HG02885 (cell line): ENCODE data around the gene RFT1.
"Not testable (repeated sequence)": the region's sequence is repeated elsewhere in the genome, so short reads cannot be mapped to it uniquely, and the experiment has no call there.

ENCODE experiments used
- ATAC-seq: cut with Tn5 transposase; IDR thresholded peaks from one replicate; pipeline ENCODE4 v1.9.1; 2021; ENCODE audit warnings: mild to moderate bottlenecking; ENCODE audit not compliant: unreplicated experiment, poor library complexity

RFT1 gene

DNA sequence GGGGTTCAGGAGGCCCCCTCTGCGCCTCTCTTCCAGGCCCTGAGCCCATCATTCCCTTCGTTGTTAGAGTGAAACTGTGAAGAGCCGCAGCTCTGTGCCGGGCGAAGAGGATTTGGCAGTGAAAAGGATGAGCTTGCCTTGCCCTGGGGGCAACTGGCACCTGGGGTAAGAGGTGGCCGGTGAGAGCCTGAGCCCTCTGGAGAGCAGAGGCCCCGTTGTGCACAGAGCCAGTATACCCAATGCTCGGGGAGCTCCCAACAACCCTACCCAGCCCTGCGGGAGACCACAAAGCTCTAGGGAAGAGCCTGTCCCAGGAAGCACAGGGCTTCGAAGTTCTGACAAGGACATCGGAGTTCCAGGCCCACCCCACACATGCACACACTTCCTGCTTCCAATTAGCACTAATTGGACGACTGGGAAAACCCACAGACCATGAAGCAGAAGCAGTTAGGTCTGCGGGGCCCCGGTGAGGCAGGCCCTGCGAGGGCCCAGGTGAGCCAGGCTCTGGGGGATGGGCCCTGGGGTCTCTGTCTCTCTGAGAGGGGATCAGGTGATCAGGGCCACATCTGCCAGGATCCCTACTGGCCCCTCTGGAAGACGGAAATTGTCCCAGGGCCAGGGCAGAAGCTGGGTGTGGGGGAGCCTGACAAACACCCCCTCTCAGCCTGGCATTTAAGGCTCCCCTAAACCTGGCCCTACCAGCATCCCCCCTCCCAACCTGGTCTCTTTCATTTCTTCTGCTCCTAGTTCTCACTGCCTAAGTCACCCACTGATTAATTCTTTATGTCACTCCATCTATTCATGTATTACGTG, 56.5 kb downstream of the RFT1 start:
- ATAC-seq = no peak

DNA sequence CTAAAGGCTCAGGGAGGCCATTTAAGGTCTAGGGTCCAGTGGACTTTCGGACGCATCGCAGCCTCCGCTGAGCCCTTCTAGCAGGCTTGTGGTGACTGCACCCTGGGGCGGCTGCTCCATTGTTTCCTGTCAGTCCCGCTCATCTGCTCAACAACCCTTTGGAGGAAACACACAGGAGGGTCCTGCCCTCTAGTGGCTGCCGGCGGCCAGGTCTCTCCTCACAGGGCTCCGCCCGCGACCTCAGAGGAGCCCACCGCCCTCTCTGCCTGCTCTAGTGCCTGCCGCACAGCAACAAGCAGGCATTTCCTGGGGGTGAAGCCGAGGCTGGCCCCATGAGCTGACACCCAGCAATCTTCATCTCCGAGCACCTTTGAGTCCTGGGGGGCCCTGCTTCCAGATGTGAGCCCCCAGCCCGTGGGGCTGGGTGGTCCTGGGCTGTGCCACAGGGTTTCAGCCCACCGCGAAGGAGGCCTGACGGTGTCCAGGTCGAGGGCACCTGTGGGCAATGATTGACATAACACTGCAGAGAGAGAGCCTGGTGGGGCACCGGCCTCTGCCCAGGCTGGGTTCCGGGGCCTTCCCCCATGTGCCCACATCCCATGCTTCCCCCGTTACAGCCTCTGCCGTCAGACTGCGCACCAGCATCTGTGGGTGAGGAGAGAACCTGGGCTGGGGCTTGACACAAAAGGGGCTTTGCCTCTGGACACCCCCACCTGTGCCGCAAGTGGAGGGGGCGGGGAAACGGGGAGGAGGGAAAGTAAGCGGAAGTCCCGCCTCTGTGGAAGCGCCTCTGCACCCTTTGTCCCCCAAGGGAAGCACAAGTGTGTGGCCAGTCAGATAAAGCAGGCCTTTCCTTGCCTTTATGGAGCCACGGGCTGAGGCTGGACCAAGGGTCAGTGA, 57.3 kb downstream of the RFT1 start:
- peak; percentile 77 for ATAC-seq

DNA sequence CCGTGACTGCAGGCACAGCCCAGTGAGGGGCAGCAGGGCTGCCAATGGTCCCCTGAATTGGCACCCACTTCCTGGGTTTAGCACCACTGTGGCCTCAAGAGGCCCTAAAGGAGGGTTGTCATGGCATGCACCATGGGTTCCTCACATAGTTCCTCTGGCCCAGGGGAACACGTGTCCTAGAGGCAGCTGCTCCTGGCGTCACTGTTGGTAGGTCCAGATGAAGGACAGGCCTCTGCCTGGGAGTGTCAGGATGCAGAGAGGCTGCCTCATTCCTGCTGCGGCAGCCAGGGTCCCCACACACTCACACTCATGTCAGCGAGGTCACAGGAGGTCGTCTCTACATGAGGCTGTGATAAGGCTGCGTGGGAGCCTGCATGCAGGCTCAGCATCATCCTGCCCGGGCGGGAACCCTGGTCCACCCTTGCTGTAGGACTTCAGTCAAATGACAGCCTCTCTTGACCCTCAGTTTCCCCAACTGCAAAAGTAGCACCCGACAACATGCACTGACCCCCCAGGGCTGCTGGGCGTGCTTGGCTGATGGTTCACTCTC, 58.3 kb downstream of the RFT1 start:
- ATAC-seq = no peak

DNA sequence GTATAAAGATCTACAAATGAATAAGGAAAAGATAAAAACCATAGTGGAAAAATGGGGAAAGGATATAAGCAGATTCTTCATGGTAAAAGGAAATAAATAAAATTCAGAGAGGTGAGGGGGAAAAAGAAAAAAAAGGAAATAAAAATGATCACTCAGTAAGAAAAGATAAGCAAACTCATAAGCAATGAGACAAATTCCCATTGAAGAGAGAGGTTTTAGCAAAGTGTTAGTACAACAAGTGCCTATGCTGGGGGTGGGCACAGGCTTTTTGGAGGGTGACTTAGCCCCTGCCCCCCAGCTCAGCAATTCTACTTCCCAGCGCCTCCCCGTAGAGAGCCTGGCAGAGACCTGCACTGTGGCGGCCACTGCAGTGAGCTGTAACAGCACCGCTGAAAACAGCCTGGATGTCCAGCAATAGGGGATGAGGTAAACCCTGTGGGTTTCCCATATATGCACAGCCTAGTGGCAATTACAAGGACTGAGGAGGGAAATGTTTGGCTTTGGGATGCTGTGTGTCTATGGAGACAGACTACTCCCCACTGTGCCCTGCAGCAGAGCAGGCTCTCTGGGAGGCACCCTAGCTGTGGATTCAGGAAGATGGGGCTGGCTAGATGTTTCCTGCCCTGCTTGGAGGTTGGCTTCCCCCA, 60.7 kb downstream of the RFT1 start:
- no peak for ATAC-seq

DNA sequence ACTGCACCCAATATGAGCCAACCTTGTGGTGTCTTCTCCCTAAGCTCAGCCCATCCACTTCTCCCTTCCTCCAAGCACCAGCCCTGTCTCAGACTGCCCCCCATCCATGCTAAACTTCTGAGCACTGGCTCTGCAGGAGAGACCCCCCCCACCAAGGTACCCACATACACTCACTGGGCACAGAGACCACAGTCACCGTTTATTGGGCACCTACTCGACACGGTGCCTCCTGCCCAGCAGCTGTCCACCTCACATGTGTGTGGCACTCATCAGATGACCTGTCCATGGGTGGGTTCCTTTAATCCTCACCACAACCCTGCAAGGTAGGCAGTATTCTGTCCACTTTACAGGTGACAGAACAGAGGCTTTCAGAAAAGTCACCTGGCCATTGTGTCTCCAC, 62.1 kb downstream of the RFT1 start:
- ATAC-seq = no peak

DNA sequence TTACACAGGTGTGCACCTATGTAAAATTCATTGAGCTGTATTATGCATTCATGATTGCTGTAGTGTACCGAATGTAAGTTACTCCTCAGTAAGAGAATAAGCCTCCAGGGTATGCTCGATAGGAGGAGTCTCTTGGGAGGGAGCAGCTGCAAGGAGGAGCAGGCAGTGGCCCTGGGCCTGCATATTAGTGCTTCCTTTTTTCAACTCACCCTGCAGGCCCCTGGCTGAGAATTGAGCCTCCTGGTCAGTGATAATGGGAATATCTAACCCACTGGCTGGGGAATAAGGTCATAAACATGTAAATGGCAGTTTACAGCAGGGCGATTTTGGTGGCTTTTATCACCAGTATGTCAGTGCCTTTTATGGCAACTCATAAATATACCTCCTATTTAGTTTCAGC, 62.7 kb downstream of the RFT1 start:
- ATAC-seq = no peak

DNA sequence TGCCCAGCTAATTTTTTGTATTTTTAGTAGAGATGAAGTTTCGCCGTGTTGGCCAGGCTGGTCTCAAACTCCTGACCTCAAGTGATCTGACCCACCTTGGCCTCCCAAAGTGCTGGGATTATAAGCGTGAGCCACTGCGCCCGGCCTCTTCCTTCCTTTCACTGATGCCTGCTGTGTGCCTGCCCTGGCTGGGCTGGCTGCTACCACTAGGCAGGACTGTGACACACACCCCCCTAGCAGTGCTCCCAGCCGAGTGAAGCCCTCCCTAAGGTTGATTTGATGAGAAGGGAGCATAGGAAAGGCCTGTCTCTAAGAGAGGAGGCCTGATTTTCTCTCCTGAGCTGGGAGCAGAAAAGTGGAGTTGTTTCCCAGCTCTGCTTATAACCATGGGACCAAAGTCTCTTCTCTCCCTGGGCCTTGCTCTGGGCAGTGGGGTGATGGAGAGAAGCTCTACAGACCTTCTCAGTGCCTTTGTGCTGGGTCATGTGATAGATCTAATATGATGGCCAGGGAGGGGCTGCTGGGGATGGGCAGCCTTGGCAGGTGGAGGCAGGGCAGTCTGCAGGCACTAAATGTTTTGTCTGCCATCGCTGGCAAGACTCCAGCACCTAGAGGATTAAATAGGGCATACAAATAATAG, 64.3 kb downstream of the RFT1 start:
- ATAC-seq = no peak

DNA sequence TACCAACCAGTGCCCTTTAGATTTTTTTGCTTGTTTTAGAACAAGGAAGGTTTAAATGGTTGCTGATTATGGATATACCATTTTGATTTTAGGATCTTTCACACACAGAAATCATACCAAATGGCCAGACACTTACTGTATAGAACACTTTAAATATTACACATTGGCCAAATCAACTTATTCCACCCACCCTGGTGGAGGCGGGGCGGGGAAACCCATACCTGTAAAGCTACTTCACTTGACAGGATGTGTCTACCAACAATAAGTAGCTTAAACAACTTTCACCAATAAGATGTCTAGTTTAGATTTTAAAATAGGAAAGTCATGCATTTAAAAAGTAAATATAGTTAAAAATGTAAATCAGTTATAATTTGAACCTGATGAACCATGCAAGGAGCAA, 67.3 kb downstream of the RFT1 start:
- no peak for ATAC-seq

DNA sequence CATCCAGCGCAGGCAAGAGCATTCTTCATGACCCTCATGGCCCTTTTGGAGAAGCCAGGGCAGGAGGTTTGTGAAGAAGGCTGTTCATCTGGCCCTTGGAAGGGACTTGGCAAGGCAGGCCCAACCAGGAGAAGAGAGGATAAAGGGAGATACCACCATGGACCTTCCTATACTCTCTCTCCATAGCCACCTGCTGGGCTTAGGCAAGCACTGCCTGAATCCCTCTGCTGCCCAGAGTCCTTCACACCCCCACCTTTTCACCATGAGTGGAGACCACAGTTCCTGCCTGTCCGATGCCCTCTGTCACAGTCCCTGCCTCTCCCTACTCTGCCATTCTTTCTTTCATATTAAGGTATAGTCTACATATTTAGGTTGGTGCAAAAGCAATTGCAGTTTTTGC, 73.8 kb downstream of the RFT1 start:
- no peak for ATAC-seq

DNA sequence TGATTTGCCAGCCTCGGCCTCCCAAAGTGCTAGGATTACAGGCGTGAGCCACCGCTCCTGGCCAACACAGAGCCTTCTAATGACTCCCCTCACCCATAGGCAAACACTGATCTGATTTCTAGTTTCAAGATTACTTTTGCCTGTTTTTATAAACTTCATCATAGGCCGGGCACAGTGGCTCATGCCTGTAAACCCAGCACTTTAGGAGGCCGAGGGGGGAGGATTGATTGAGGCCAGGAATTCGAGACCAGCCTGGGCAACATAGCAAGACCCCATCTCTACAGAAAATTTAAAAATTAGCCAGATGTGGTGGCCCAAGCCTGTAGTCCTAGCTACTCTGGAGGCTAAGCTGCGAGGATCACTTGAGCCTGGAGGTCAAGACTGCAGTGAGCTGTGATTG, 76.0 kb downstream of the RFT1 start:
- not testable (repeated sequence) for ATAC-seq

DNA sequence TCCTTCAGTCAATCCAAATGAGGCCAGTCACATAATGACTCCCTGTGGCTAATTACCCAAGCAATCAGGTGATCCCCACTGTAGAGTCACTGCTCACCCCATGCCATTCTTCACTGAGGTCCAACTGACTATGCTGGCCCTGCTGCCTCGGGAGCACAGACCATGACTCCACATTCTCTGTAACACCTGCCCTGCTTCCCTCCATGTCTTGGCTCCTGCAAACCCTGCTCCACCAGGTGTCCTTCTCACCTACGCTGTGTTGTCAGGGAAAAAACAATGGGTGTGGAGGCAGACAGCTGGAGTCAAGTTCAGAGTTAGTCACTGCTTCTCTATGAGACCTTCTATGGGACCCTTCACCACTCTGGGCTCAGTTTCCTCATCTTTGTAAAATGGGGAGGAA, 78.3 kb downstream of the RFT1 start:
- no peak for ATAC-seq

DNA sequence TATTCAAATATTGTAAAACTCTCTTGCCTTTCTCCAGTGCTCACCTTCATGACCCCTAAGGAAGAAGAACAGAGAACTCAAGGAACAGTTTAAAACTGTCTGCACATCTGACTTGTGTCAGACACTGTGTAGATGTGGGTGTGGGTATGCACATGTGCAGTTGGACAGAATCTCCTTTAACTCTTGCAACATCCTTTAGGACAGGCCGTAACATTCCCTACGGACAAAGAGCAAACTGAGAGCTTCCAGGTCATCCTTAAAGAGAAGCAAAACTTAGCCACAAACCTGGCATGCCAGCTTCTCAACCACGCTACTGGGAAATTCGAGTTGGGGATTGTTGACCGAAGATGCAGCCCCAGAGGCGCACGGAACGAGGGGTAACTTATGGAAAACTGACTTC, 80.2 kb downstream of the RFT1 start:
- ATAC-seq = no peak

DNA sequence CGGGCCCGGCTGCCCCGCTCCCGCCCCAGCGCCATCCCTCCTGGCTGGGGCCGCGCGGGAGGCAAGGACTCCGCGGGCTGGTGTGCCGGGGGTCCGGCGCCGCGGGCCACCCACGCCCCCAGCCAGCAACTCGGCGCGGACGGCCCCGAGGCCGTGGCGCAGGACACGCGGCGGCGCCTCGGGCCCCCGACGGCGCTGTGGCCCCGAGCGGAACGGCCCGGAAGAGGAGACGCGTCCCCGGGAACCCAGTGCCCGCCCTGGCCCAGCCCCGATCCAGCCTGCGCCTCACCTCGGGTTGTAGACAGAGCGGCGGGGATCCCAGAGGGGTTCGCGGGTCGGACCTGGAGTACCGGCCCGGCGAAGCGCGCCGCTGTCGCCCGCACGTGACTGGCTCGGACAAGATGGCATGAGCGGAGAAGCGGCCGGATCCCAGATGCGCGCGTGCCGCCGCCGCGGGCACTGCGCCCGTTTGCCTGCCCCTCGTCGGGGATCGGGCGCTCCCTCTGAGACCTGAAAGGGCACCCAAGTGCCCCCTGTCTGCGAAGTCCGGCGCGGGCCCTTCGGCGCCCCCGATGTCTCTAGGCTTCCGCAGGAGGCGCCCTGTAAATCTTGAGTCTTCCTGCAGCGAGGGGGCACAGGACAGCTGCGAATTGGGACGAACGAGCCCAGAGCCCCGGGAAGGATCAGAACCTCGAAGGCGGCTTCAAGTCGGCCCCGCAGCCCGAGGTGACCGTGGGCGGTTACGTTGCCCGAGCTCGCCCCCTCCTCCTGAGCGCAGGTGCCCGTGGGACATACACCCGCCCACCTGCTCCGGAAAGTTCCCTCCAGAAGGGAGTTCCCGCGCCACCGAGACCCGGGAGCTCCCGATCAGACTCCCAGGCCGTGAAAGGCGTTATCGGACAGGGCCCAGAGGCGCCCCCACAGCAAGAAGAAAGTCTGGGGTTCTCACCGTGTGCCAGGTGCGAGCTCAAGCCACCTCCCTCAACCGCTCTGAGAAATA, 83.8 kb downstream of the RFT1 start:
- ATAC-seq = peak; percentile 26

DNA sequence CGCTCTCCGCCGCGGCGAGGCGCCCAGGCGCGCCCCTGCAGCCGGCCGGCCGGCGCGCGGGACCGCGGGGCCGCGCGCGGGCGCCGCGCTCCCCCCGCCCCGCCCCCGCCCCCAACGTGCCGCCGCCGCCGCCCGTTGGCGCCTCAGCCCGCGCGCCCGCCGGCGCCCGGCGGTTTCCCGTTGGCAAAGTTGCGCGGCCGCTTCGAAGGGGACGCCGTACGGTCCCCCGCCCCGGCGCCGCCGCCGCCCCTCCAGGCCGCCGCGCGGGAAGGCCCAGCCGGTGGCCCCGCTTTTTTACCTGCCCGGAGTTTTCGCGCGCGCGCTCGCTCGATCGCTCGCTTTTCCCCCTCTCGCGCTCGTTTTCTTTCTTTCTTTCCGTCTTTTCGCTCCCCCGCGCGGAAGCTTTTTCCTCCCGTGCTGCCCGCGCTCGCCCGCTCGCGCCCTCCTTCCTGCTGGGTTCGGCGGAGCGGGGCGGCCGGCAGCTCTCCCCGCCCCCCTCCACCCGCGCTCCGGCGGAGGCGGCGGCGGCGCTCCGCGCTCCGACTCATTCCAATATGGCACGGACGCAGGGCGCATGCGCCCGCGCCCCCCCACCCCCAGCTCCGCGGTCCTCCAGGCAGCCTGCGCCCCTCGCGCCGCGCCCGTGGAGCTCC, 84.6 kb downstream of the RFT1 start, which contains the start of gene SFMBT1:
SFMBT1 (minus strand) TSS at position 556 of the 653 bp plus-strand sequence. CDS start 76,945 bp downstream, outside the sequence.
- ATAC-seq = peak; percentile 44

DNA sequence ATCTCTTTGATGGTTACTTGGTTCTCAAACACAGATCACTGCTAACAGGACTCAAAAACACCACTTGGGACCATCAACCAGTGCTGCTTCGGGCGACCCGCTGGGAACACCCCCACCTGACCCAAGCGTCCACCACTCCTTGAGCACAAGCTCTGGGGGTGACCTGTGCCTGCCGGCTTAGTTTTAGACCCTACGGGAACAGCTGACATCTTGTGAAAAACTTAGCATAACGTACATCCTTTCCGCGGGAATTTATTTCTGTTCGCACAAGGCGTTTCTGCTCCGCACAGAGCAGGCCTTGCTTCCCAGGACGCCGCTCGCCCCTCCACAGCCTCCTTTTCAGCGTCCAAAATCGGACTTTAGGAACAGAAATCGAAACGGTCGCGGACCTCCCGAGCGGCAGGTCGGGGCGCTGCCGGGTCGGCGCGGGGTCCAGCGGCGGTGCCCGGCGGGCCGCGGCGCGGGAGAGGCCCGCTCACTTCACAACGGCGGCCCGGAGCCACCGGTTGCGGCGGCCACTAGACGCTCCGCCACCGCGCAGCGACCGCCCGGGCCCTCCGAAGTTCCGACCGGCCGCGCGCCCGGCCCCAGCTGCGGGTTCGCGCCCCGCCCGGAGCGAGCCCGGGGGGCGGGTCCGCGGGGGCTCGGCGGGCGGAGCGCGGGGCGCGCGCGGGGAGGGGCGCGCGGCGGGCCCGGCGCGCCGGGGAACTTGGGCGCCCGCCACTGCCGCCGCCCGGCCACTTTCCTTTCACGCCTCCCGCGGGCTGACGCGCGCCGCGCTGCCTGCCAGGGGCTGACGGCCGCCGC, 85.3 kb downstream of the RFT1 start:
- ATAC-seq = peak; percentile 65

DNA sequence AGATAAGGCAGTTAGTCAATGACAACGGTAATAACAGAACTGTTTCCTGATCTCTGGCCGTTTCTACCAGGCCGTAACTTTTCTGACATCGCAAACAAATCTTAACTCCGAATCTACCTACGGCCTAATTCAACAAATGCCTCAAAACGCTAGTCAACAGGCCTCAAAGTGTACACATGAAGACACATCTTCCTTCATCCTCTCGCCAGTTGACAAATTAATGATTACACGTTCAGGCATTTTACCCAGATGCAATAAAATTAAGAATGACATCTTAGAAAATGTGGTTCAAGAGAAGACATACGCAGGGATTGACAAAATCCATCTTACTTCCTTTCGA, 85.9 kb downstream of the RFT1 start:
- ATAC-seq = no peak

DNA sequence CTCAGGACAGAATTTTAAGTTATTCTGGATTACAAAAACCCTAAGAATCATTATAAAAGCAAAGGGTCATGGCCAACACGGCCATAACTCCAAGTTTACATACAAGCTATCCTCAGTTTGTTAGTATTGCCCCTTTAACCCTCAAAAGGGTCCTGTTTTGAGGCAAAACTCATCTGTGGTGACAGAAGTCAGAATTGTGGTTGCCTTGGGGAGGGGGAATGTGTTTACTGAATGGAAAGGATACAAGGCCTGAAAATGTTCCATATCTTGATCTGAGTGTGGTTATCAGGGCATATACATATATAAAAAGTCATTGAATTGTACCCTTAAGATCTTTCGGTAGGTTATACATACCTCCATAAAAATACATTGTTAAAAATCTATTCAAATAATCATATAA, 86.5 kb downstream of the RFT1 start:
- ATAC-seq = no peak

DNA sequence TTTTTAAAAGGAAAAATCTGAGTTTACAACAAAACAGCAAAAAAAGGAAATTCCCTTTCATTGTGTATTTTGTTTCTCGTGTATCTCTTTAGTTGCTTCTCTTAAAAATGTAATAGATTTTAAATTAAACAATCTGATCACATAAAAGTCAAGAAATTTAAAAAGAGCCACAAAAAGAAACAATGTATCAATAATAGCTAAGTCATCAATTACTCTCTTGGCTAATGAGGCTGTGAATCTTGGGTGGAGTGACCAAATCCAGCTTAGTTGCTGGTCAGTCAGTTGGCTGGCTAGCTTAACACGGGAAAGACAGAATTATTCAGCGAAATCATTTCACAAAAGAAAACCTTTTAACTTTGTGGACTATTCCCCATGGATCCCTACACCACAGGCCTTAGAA, 87.6 kb downstream of the RFT1 start:
- ATAC-seq = no peak
